K562 (cell line): ENCODE results near the gene RHAG. TPM values are rescaled to one million over a fixed set of nuclear protein-coding genes. Genes with fewer than 3 reads are reported as not detected.
A peak's percentile ranks its signal among the peaks of the same experiment; 100 is the strongest.

ENCODE experiments used
- ARID1B ChIP-seq: fragments of 450-650 bp; IDR thresholded peaks from 2 replicates; pipeline ENCODE4 v1.6.1; 2016; ENCODE audit warnings: antibody characterized with exemption, mild to moderate bottlenecking, inconsistent platforms
- BRF2 ChIP-seq: IDR thresholded peaks from 3 replicates; pipeline ENCODE4 v1.6.1; 2011; ENCODE audit warnings: borderline replicate concordance, mild to moderate bottlenecking; ENCODE audit not compliant: insufficient read length, insufficient read depth
- CBFA2T2 ChIP-seq: fragments of 450-650 bp; conservative IDR thresholded peaks from 2 replicates; pipeline ENCODE4 v1.6.1; 2017; ENCODE audit warnings: mild to moderate bottlenecking
- CBFA2T3 ChIP-seq: fragments of 450-650 bp; IDR thresholded peaks from 2 replicates; pipeline ENCODE4 v1.6.1; 2017
- CBX3 ChIP-seq, 2 experiments: IDR thresholded peaks; 1 replicate in 1 of 2; 2 replicates in 1 of 2; pipeline ENCODE4 v1.6.1; 2012; ENCODE audit warnings: inconsistent platforms in 2 of 2, low read length in 2 of 2, borderline replicate concordance in 1 of 2, control low read depth in 1 of 2
- DPF2 ChIP-seq: fragments of 450-650 bp; IDR thresholded peaks from 2 replicates; pipeline ENCODE4 v1.6.1; 2016
- E2F4 ChIP-seq: sonication (generic); formaldehyde crosslinking; IDR thresholded peaks from 2 replicates; pipeline ENCODE4 v1.8.0; 2022; ENCODE audit warnings: mild to moderate bottlenecking, low read depth, missing genetic modification reagents
- KDM1A ChIP-seq, 2 experiments: fragments of 450-650 bp; IDR thresholded peaks; 2 replicates each; pipeline ENCODE4 v1.6.1; 2016; ENCODE audit warnings: mild to moderate bottlenecking in 2 of 2
- MEIS2 ChIP-seq: fragments of 450-650 bp; IDR thresholded peaks from 2 replicates; pipeline ENCODE4 v1.6.1; 2014; ENCODE audit warnings: mild to moderate bottlenecking; ENCODE audit not compliant: partially characterized antibody
- NCOR1 ChIP-seq: fragments of 450-650 bp; IDR thresholded peaks from 2 replicates; pipeline ENCODE4 v1.6.1; 2016; ENCODE audit warnings: mild to moderate bottlenecking, moderate library complexity
- NFIC ChIP-seq: fragments of 450-650 bp; IDR thresholded peaks from 2 replicates; pipeline ENCODE4 v1.6.1; 2017; ENCODE audit warnings: mild to moderate bottlenecking, inconsistent platforms
- RFX5 ChIP-seq: IDR thresholded peaks from 2 replicates; pipeline ENCODE4 v1.6.1; 2011; ENCODE audit warnings: low read depth, mild to moderate bottlenecking, improper control_type of control experiment, low read length
- SIX5 ChIP-seq, 2 experiments: IDR thresholded peaks; 2 replicates each; pipeline ENCODE4 v1.6.1; 2011; ENCODE audit warnings: low read length in 2 of 2, borderline replicate concordance in 1 of 2, low read depth in 1 of 2, mild to moderate bottlenecking in 1 of 2, moderate library complexity in 1 of 2; ENCODE audit not compliant: insufficient read depth in 1 of 2
- STAT5A ChIP-seq: IDR thresholded peaks from 2 replicates; pipeline ENCODE4 v1.6.1; 2012; ENCODE audit warnings: low read length, inconsistent platforms, borderline replicate concordance
- TEAD4 ChIP-seq, 2 experiments: sonication (generic) in 1 of 2; formaldehyde crosslinking in 1 of 2; IDR thresholded peaks; 2 replicates each; pipeline versions ENCODE4 v1.6.1 to v1.8.0; 2012 to 2022; ENCODE audit warnings: borderline replicate concordance in 1 of 2, inconsistent platforms in 1 of 2, low read length in 1 of 2, mild to moderate bottlenecking in 1 of 2, missing genetic modification reagents in 1 of 2
- TRIM24 ChIP-seq, 2 experiments: fragments of 450-650 bp; IDR thresholded peaks; 2 replicates each; pipeline ENCODE4 v1.6.1; 2016
- USF2 ChIP-seq: sonication (generic); formaldehyde crosslinking; IDR thresholded peaks from 2 replicates; pipeline ENCODE4 v1.5.0; 2020; ENCODE audit warnings: missing genetic modification reagents
- ZNF217 ChIP-seq: sonication (generic); formaldehyde crosslinking; IDR thresholded peaks from 2 replicates; pipeline ENCODE4 v1.8.0; 2022; ENCODE audit warnings: mild to moderate bottlenecking, missing genetic modification reagents
- ZNF644 ChIP-seq: fragments of 200-800 bp; sonication (Bioruptor generic); IDR thresholded peaks from 2 replicates; pipeline ENCODE4 v1.6.1; 2016; ENCODE audit warnings: low read depth, missing genetic modification characterization, missing compliant biosample characterization
- polyA plus RNA-seq, 8 experiments: library from polyadenylated mRNA; depleted of rRNA in 4 of 8; stranded (reverse) in 5 of 8; unstranded in 3 of 8; fragments of >200 nt; fragmentation: Nextera tagmentation in 2 of 8; fragmentation: Illumina TruSeq in 1 of 8; extraction: Ambion mirVana in 2 of 8; extraction: Trizol in 1 of 8; gene quantifications; 2 replicates each; pipeline versions ENCODE4 v1.2.1 to v1.2.3, GENCODE V29; 2011 to 2014; ENCODE audit warnings: inconsistent platforms in 1 of 8, missing spikeins in 1 of 8
- total RNA-seq, 7 experiments: library from RNA; depleted of rRNA in 6 of 7; stranded (reverse); fragments of >200 nt in 6 of 7; fragmentation: Illumina TruSeq in 2 of 7; extraction: Trizol in 2 of 7; gene quantifications; 2 replicates each; pipeline versions ENCODE4 v1.2.1 to v1.2.3, GENCODE V29; 2011 to 2021; ENCODE audit warnings: low replicate concordance in 1 of 7
- TF ChIP-seq, protein P1 (sequence below): fragments of 450-650 bp; IDR thresholded peaks from 2 replicates; pipeline ENCODE4 v1.6.1; 2016

Gene RHAG
- total and polyA plus RNA-seq, 9 of the 15 experiments (the other 6 are each of a cell fraction or from before 2014, with no cell fraction given), result 290 to 1,202 (median 505) TPM

DNA sequence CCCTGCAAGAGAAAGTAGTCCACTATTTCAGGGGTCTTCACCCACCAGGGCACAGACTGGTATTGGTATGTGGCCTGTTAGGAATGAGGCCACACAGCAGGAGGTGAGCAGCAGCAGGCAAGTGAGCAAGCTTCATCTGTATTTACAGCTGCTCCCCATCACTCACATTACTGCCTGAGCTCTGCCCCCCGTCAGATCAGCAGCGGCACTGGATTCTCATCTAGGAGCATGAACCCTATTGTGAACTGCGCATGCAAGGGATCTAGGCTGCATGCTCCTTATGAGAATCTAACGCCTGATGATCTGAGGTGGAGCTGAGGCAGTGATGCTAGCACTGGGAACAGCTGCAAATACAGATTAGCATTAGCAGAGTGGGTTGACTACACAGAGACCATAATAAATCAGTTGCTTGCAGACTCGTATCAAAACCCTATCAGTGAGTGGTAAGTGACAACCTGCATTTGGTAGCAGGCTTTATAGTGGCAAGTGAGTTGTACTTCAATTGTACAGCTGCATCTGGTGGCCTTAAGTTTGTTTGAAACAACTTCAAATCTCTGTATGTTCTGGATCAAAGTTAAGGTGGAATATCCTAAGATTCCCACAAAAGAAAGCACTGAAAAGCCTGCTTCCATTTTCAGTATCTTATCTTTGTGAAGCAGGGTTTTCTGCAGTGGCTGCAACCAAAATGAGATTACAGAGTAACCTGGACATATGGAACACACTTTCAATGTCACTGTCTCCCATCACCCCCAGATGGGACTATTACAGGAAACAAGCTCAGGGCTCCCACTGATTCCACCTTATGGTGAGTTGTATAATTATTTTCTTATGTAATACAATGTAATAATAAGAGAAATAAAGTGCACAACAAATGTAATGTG, 73.4 kb downstream of the RHAG start (continued):
- peak; percentile 73 for TF ChIP-seq MEIS2
- TF ChIP-seq CBX3 (IDR thresholded peaks at IDR 0.05; ENCODE audit: borderline replicate concordance in 1 of 2, low read length in 2 of 2), result 0 out of 3 replicates have a peak, but pooled peaks of 1 of the 2 experiments have one; percentile 47
- TF ChIP-seq DPF2, result peak; percentile 44; the same call in 1 of the 2 replicates
- peak; percentile 67 for TF ChIP-seq CBFA2T2
- peak; percentile 43 to 56; a peak in 2 of 4 replicates for TF ChIP-seq TRIM24 (IDR thresholded peaks at IDR 0.05)
- peak; percentile 65 for TF ChIP-seq ARID1B
- TF ChIP-seq SIX5 (IDR thresholded peaks at IDR 0.05; ENCODE audit: borderline replicate concordance in 1 of 2, insufficient read depth in 1 of 2, low read depth in 1 of 2, low read length in 2 of 2), result no peak
- TF ChIP-seq TEAD4 (IDR thresholded peaks at IDR 0.05; ENCODE audit: low read length), result peak; percentile 55
- TF ChIP-seq TEAD4 (CRISPR knock-in tag; IDR thresholded peaks at IDR 0.05; ENCODE audit: borderline replicate concordance), result no peak
- no peak for TF ChIP-seq RFX5
- TF ChIP-seq NFIC, result peak; percentile 23; the same call in 1 of the 2 replicates
- TF ChIP-seq, protein P1, sequence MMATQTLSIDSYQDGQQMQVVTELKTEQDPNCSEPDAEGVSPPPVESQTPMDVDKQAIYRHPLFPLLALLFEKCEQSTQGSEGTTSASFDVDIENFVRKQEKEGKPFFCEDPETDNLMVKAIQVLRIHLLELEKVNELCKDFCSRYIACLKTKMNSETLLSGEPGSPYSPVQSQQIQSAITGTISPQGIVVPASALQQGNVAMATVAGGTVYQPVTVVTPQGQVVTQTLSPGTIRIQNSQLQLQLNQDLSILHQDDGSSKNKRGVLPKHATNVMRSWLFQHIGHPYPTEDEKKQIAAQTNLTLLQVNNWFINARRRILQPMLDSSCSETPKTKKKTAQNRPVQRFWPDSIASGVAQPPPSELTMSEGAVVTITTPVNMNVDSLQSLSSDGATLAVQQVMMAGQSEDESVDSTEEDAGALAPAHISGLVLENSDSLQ, result 0 out of 2 replicates have a peak, but pooled peaks have one; percentile 7
- no peak for TF ChIP-seq BRF2
- TF ChIP-seq KDM1A (IDR thresholded peaks at IDR 0.05), result peak; percentile 55 to 56
- no peak for TF ChIP-seq ZNF644 (tag)
- TF ChIP-seq STAT5A, result peak; percentile 41; the same call in 1 of the 2 replicates
- no peak for TF ChIP-seq USF2 (CRISPR knock-in tag)
- no peak for TF ChIP-seq E2F4
- TF ChIP-seq NCOR1, result peak; percentile 29; the same call in 1 of the 2 replicates
- TF ChIP-seq ZNF217 (CRISPR knock-in tag), result no peak
- peak; percentile 79 for TF ChIP-seq CBFA2T3
